Measurements from ENCODE around the gene ARV1. TPM values are rescaled to one million over a fixed set of nuclear protein-coding genes. Genes with fewer than 3 reads are reported as not detected.

ARV1 gene
- total RNA-seq, 1 experiment from 2014 or later: 25.9 TPM

GRCh38 chr1:231011360-231011759, 32.5 kb downstream of the ARV1 start:
- intact Hi-C loops (cut with micrococcal nuclease; ENCODE audit: unreplicated experiment) (no loop called here), in situ Hi-C loops (cut with HindIII; ENCODE audit: low pct_unique_long_range_greater_than_20kb, low sequenced_read_pairs) (no loop called here)
- DNase-seq (ENCODE audit: low read depth, low spot score) (no peak), ATAC-seq (no peak)
- BruUV-seq (replicated peaks): no TSS peak
- CTCF ChIA-PET: no interaction called here
- Histone ChIP-seq H3K9me3 (ENCODE audit: control insufficient read depth, insufficient read depth, low read depth, low read length) (no peaks in the 10 kb centered on the region), H3K27me3 (ENCODE audit: control insufficient read depth, insufficient read depth, low read length) (0 out of 2 replicates have a peak, but pooled peaks cover 2% of the 10 kb centered on the region), H3K4me3 (ENCODE audit: low read depth in 2 of 2, low read length in 2 of 2) (no peak overlapping the region), H3K27ac (ENCODE audit: low read length) (no peak overlapping the region), H3K4me1 (ENCODE audit: control insufficient read depth, insufficient read depth, low read length) (no peaks in the 10 kb centered on the region), H3K36me3 (ENCODE audit: control insufficient read depth, insufficient read depth, low read length) (no peaks in the 10 kb centered on the region)
- TF ChIP-seq SIN3A (IDR thresholded peaks at IDR 0.05; ENCODE audit: borderline replicate concordance, insufficient read depth, low read depth, low read length) (no peak), TCF7L2 (IDR thresholded peaks at IDR 0.05; ENCODE audit: low read depth, low read length) (no peak), CTCF (IDR thresholded peaks at IDR 0.05) (no peak), REST (IDR thresholded peaks at IDR 0.05; ENCODE audit: insufficient read depth in 1 of 2, low read depth in 2 of 2, low read length in 1 of 2) (no peak), POLR2AphosphoS5 (IDR thresholded peaks at IDR 0.05; ENCODE audit: low read depth, low read length) (no peak)
- POLR2A ChIA-PET: no interaction called here

GRCh38 chr1:231011963-231012362, 33.1 kb downstream of the ARV1 start:
- Histone ChIP-seq H3K4me1 (ENCODE audit: control insufficient read depth, insufficient read depth, low read length) (no peaks in the 10 kb centered on the region), H3K27me3 (ENCODE audit: control insufficient read depth, insufficient read depth, low read length) (0 out of 2 replicates have a peak, but pooled peaks cover 2% of the 10 kb centered on the region), H3K9me3 (ENCODE audit: control insufficient read depth, insufficient read depth, low read depth, low read length) (no peaks in the 10 kb centered on the region), H3K27ac (ENCODE audit: low read length) (no peak overlapping the region), H3K36me3 (ENCODE audit: control insufficient read depth, insufficient read depth, low read length) (no peaks in the 10 kb centered on the region), H3K4me3 (ENCODE audit: low read depth in 2 of 2, low read length in 2 of 2) (no peak overlapping the region)
- no peak for DNase-seq (ENCODE audit: low read depth, low spot score)
- POLR2A ChIA-PET: no interaction called here
- TF ChIP-seq REST (IDR thresholded peaks at IDR 0.05; ENCODE audit: insufficient read depth in 1 of 2, low read depth in 2 of 2, low read length in 1 of 2) (no peak), SIN3A (IDR thresholded peaks at IDR 0.05; ENCODE audit: borderline replicate concordance, insufficient read depth, low read depth, low read length) (no peak), POLR2AphosphoS5 (IDR thresholded peaks at IDR 0.05; ENCODE audit: low read depth, low read length) (no peak), TCF7L2 (IDR thresholded peaks at IDR 0.05; ENCODE audit: low read depth, low read length) (no peak)
- CTCF ChIA-PET: no interaction called here
- BruUV-seq (replicated peaks): no TSS peak
- in situ Hi-C loops (cut with HindIII; ENCODE audit: low pct_unique_long_range_greater_than_20kb, low sequenced_read_pairs): no loop called here
- no peak for ATAC-seq
- intact Hi-C loops (cut with micrococcal nuclease; ENCODE audit: unreplicated experiment): no loop called here

All from Panc1 (cell line).